ENCODE results near the gene ZNF628.

- TF ChIP-seq CTCF (IDR thresholded peaks at IDR 0.05), result no peak
- no peak for TF ChIP-seq POLR2A (IDR thresholded peaks at IDR 0.05)
- no peak for TF ChIP-seq POLR2AphosphoS5 (IDR thresholded peaks at IDR 0.05)
These were observed 51.0 kb downstream of the ZNF628 start for GRCh38 chr19:55527197-55528029.
